Activated T-helper 2 cell treated with anti-CD3 and anti-CD28 coated beads, Interferon-gamma antibody, Interleukin-2, Interleukin-4, amounts not matched to agents 10 μg/mL and 5 μg/mL and 100 μg/mL, durations not matched to agents 14 hours and 24 hours and 36 hours (primary cell): ENCODE measurements around the gene CSNK2A1. TPM values are rescaled to one million over a fixed set of nuclear protein-coding genes. Genes with fewer than 3 reads are reported as not detected.

Source experiments
- DNase-seq: peaks from one replicate; pipeline ENCODE4 v3.0.0; 2021; ENCODE audit warnings: low spot score
- H3K27ac Mint-ChIP-seq: one replicate; pipeline ENCODE4 v1.8.0; 2021; ENCODE audit warnings: mixed read lengths
- H3K27me3 Mint-ChIP-seq: one replicate; pipeline ENCODE4 v1.8.0; 2021; ENCODE audit warnings: low read depth, mixed read lengths
- H3K36me3 Mint-ChIP-seq: one replicate; pipeline ENCODE4 v1.8.0; 2021; ENCODE audit warnings: low read depth, mixed read lengths
- H3K4me1 Mint-ChIP-seq: one replicate; pipeline ENCODE4 v1.8.0; 2021; ENCODE audit warnings: low read depth, mixed read lengths
- H3K4me3 Mint-ChIP-seq: one replicate; pipeline ENCODE4 v1.8.0; 2021; ENCODE audit warnings: low read depth, mild to moderate bottlenecking, moderate library complexity, mixed read lengths
- H3K9me3 Mint-ChIP-seq: one replicate; pipeline ENCODE4 v1.8.0; 2021; ENCODE audit warnings: mixed read lengths
- intact Hi-C: fragments of 100-400 bp; cut with micrococcal nuclease; formaldehyde crosslinking; loops from one replicate; pipeline ENCODE4 v1.15.1; 2023
- total RNA-seq: library from RNA; stranded (reverse); gene quantifications from 2 replicates; pipeline ENCODE4 v1.2.3, GENCODE V29; 2022

CSNK2A1 gene
- total RNA-seq, 1 donor from 2014 or later: 169 TPM

DNA sequence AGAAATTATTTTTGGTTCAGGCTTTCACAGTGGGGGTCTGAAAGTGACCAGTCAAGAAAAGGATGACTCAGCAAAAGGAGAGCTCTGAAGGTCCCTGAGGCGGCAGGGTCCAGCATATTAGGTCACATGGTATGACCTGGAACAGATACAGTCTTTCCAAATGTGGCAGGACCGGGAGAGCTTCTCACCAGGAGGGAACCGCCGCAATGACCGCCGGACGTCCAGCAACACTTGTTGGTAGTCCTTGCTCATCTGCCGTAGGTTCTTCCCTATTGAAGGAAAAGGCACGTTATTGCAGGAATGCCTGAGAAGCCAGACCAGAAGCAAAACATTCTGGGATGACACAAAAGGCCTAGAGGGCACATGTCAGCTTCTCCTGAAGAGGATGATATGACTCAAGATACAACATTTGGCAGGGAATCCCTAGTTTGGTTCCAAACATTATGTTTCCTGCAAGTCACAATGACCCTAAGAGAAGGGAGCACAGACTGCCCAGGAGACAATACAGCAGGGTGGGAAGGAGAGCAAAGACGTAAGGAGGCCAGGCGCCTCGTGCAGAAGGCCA lies 98.6 kb downstream of the CSNK2A1 start:
- intact Hi-C loops: no loop called here
- peaks cover 69% of the 10 kb centered on the region for H3K36me3 Mint-ChIP-seq
- no peaks in the 10 kb centered on the region for H3K27me3 Mint-ChIP-seq
- no peaks in the 10 kb centered on the region for H3K9me3 Mint-ChIP-seq
- H3K27ac Mint-ChIP-seq: no peak overlapping the region
- no peak overlapping the region for H3K4me3 Mint-ChIP-seq
- no peak for DNase-seq
- peaks cover 12% of the 10 kb centered on the region for H3K4me1 Mint-ChIP-seq

- Mint-ChIP-seq H3K4me1 (peaks cover 16% of the 10 kb centered on the region), H3K27me3 (no peaks in the 10 kb centered on the region), H3K27ac (no peak overlapping the region), H3K4me3 (no peak overlapping the region), H3K9me3 (no peaks in the 10 kb centered on the region), H3K36me3 (peaks cover 73% of the 10 kb centered on the region)
- DNase-seq: no peak
- intact Hi-C loops: no loop called here
Measured at GRCh38 chr20:444117-444516, 99.5 kb downstream of the CSNK2A1 start.

- Mint-ChIP-seq H3K4me3 (no peak overlapping the region), H3K27ac (no peak overlapping the region), H3K27me3 (no peaks in the 10 kb centered on the region), H3K9me3 (no peaks in the 10 kb centered on the region), H3K4me1 (peaks cover 25% of the 10 kb centered on the region), H3K36me3 (peaks cover 81% of the 10 kb centered on the region)
- intact Hi-C loops: no loop called here
- no peak for DNase-seq
Measured at GRCh38 chr20:443223-443775, 100.3 kb downstream of the CSNK2A1 start.

DNA sequence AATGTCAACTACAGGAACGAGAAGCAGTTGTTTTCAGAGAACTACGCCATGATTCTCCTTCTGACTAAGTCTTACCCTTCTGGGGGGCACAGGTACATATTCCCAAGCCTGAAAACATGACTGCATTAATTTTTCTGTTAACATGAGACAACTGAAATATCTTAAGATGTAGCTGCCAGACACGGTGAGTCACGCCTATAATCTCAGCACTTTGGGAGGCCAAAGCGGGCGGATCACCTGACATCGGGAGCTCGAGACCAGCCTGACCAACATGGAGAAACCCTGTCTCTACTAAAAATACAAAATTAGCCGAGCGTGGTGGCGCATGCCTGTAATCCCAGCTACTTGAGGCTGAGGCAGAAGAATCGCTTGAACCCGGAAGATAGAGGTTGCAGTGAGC lies 103.0 kb downstream of the CSNK2A1 start:
- Mint-ChIP-seq H3K4me3 (no peak overlapping the region), H3K36me3 (peaks cover 90% of the 10 kb centered on the region), H3K27ac (no peak overlapping the region), H3K4me1 (peaks cover 40% of the 10 kb centered on the region), H3K27me3 (no peaks in the 10 kb centered on the region), H3K9me3 (no peaks in the 10 kb centered on the region)
- no peak for DNase-seq
- intact Hi-C loops: no loop called here

DNA sequence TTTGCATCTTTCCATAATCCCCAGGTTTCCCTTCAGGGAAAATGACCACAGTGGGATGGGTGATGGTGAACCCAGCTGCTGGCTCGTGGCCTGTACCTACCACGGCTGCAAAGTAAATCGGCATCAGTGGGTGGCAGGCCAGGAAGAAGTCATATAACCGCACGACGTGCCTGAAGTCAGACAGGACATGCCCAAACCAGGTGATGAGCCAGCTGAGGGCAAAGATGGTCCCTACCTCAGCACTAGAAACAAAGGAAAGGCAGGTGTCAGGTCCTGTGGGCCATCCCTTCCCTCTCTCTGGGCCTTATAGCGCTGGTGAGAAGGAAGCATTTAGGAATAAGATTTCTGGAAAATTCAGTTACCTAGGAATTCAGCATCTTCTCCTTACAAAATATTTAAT lies 103.4 kb downstream of the CSNK2A1 start:
- Mint-ChIP-seq H3K9me3 (no peaks in the 10 kb centered on the region), H3K4me1 (peaks cover 44% of the 10 kb centered on the region), H3K4me3 (no peak overlapping the region), H3K27ac (peak overlapping the region; percentile 42), H3K36me3 (peaks cover 90% of the 10 kb centered on the region), H3K27me3 (no peaks in the 10 kb centered on the region)
- intact Hi-C loops: no loop called here
- DNase-seq: no peak

DNA sequence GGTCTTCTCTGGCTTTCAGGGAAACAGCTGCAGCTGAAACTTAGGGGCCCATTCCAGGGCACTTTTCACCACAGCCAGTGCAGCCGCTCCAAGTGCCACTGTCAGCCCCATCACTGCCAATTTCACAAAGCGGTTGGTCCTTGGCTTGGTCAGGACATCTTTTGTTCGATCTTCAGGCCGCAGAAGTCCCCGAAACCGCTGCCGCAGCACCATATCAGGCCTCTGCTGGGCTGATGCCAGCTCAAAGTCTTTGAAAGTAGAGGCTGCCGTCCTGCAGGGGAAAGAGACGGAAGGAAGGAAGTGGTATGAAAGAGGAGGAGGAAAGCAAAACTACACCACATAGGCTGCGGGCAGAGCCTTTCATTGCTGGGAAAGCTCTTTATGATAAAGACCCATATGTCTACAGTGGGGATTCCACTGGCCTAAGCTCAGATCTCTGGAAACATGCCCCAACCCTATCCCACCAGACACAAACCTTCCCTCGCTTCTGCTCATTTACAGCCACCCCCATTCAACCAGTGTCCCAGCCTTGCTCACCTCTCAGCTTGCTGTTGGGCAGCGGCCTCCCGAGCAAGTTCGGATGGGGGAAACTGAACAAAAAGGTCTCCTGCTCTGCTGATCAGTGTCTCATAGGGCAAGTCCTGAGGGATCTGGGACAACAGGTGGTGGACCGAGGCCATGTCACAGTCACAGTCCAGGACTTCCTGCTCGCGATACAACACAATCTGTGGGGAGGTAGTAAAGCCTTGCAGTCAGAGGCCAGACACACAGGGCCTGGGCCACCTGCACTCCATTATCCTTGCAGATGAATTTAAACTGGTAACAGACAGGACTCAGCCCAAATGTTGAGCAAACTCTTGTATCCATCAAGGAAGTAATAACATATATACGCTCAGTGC lies 104.8 kb downstream of the CSNK2A1 start:
- peak; percentile 55 for DNase-seq
- intact Hi-C loops: loop anchor here (1.0 to 2.0 kb wide), 2 partner anchors 23 to 58 kb away; partner anchors contain the start of genes TBC1D20 and TRIB3
- Mint-ChIP-seq H3K9me3 (no peaks in the 10 kb centered on the region), H3K27ac (peak overlapping the region; percentile 64), H3K36me3 (peaks cover 89% of the 10 kb centered on the region), H3K4me3 (peak overlapping the region; percentile 71), H3K4me1 (peaks cover 54% of the 10 kb centered on the region), H3K27me3 (no peaks in the 10 kb centered on the region)

DNA sequence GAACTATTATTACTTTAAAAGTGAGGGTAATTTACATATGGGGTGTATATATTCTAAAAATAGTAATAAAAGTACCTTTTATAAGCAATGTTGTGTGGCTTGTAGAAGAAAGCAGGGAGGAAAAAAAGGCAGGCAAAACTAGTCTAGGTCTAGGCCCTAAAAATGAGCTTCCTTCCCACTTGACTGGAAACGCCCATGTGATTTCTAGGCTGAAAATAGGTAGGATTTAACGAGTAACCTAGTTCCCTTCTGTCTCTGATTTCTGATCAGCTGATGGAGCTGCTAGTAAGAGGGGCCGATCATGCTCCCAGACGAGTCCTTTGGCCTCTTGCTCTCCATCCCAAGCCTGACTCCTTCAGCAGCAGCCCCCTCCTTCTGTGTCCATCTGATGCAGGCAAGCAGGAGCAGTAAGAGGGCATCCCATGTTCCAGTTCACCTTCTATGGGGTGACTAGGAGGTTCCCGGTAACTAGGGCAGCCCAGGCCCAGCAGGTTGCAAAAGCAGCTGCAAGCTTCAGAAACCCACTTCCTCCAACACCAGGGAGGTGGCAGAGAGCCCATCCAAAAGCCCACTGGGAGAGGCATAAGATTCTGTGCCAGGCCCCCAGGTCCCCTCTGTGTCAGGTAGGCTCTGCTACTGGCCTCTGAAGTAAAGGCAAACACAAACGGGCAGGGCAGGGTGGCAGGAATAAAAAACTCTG lies 105.7 kb downstream of the CSNK2A1 start:
- H3K27me3 Mint-ChIP-seq: no peaks in the 10 kb centered on the region
- intact Hi-C loops: loop anchor here (1.0 to 2.0 kb wide), 2 partner anchors 24 to 57 kb away; partner anchors contain the start of genes TBC1D20 and TRIB3

GRCh38 chr20:436476-436875 lies 107.1 kb downstream of the CSNK2A1 start:
- Mint-ChIP-seq H3K9me3 (no peaks in the 10 kb centered on the region), H3K36me3 (peaks cover 88% of the 10 kb centered on the region), H3K4me3 (no peak overlapping the region), H3K27ac (no peak overlapping the region), H3K27me3 (no peaks in the 10 kb centered on the region), H3K4me1 (peaks cover 72% of the 10 kb centered on the region)
- intact Hi-C loops: no loop called here
- no peak for DNase-seq

More for the DNA sequence above, 105.7 kb downstream of the CSNK2A1 start:
- no peak overlapping the region for H3K27ac Mint-ChIP-seq
- no peaks in the 10 kb centered on the region for H3K9me3 Mint-ChIP-seq
- peaks cover 90% of the 10 kb centered on the region for H3K36me3 Mint-ChIP-seq
- DNase-seq: no peak
- H3K4me1 Mint-ChIP-seq: peaks cover 63% of the 10 kb centered on the region
- peak overlapping the region; percentile 71 for H3K4me3 Mint-ChIP-seq

- Mint-ChIP-seq H3K27me3 (no peaks in the 10 kb centered on the region), H3K4me3 (no peak overlapping the region), H3K36me3 (peaks cover 88% of the 10 kb centered on the region), H3K9me3 (no peaks in the 10 kb centered on the region), H3K27ac (no peak overlapping the region), H3K4me1 (peaks cover 75% of the 10 kb centered on the region)
- intact Hi-C loops: no loop called here
- DNase-seq: no peak
Measured at GRCh38 chr20:435558-435957, 108.0 kb downstream of the CSNK2A1 start.

DNA sequence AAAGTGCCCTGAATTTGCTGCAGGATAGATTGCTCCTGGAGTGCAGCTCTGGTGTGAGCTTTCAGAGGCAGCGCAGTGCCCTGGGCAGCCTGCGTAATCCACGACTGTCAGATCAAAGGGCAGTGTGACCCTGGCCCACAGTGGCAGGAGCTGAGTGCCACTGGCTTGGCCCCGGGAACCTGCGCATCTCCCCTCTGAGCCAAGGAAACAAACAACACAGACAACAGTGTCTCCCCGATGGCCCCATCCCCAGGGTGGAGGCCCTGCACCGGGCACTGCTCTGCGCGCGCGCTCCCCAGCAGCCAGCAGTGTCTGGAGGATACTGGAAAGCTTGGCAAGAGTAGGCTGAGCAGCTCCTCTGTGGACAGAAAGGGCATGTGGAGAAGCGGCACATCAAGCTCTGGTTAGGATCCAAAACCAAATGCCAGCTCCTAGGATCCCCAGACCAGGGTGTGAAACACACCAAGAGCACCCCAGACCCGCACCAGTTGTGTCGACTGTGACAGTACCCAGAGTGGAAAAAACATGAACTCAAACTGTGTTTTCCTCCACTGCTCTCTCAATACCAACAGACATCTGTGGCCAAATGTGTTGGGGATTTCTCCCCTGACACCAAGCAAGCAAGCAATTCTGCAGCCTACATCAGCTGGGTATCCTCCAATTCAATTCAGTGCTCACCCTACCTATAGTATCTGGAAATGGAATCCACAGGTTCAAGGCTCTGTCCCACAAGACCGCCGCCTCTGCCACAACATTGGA lies 108.8 kb downstream of the CSNK2A1 start:
- Mint-ChIP-seq H3K4me3 (no peak overlapping the region), H3K9me3 (no peaks in the 10 kb centered on the region), H3K27ac (peak overlapping the region; percentile 61), H3K36me3 (peaks cover 88% of the 10 kb centered on the region), H3K27me3 (no peaks in the 10 kb centered on the region), H3K4me1 (peaks cover 68% of the 10 kb centered on the region)
- intact Hi-C loops: no loop called here
- no peak for DNase-seq

DNA sequence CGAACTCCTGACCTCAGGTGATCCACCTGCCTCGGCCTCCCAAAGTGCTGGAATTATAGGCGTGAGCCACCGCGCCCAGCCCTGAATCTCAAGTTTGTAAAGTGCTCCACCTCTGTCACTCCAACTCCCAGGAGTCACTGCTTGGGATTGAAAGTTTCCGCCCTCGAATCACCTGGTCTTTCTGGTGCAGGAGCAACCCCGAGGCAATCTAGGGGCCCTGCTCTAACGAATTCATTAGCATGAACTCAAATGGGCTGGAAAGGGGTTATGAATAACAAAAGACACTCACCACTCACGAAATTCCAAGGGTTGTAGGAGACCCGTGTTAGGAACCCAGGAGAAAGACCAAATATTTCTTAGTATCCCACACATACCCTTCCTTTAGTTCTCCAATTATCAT lies 109.4 kb downstream of the CSNK2A1 start:
- peaks cover 88% of the 10 kb centered on the region for H3K36me3 Mint-ChIP-seq
- H3K27me3 Mint-ChIP-seq: no peaks in the 10 kb centered on the region
- no peak overlapping the region for H3K4me3 Mint-ChIP-seq
- H3K9me3 Mint-ChIP-seq: no peaks in the 10 kb centered on the region
- H3K4me1 Mint-ChIP-seq: peaks cover 62% of the 10 kb centered on the region
- intact Hi-C loops: no loop called here
- DNase-seq: no peak
- H3K27ac Mint-ChIP-seq: peak overlapping the region; percentile 61
